ENCODE measurements around the gene SOX10. TPM values are rescaled to one million over a fixed set of nuclear protein-coding genes. Genes with fewer than 3 reads are reported as not detected.
"Not testable (repeated sequence)": the region's sequence is repeated elsewhere in the genome, so short reads cannot be mapped to it uniquely, and the experiment has no call there.

The SOX10 gene
- total RNA-seq, 1 experiment from 2014 or later = not detected

DNA sequence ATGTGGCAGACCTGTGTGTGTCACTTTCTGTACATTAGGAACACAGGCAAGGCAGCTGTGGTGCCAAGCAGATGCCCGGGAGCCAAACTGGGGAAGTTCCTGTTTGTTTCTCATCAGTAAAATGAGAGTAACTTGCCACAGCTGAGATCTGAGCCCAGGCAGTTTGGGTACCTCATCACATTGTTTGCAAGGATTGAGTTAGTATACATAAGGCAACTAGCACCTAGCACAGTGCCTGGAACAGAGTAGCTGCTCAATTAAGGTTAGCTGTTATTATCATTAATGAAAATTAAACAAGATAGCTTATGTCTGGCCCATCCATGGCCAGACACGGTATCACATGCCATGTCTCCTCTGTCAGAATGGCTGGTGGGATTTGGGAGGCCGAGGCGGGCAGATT lies 7.8 kb downstream of the SOX10 start:
- intact Hi-C loops (cut with micrococcal nuclease) = no loop called here
- H3K4me2 ChIP-seq (ENCODE audit: low read length) = no peak overlapping the region
- H3K9me2 ChIP-seq (ENCODE audit: insufficient read depth) = no peaks in the 10 kb centered on the region
- H3K4me1 ChIP-seq (ENCODE audit: control insufficient read depth in 1 of 2, insufficient read depth in 2 of 2, low read length in 2 of 2) = no peaks in the 10 kb centered on the region
- no peaks in the 10 kb centered on the region for H3K9me3 ChIP-seq (ENCODE audit: control insufficient read depth in 1 of 2, insufficient read depth in 1 of 2, low read depth in 1 of 2, low read length in 2 of 2)
- H2AFZ ChIP-seq (ENCODE audit: low read depth, low read length, poor library complexity, severe bottlenecking) = no peak overlapping the region
- ATAC-seq (no peak), DNase-seq (ENCODE audit: low read depth, low spot score) (no peak)
- no peaks in the 10 kb centered on the region for H4K20me1 ChIP-seq (ENCODE audit: insufficient read depth)
- no peak overlapping the region for H3K4me3 ChIP-seq (replicated peaks in 1 of 2; ENCODE audit: low read depth in 1 of 2, low read length in 2 of 2)
- ChIA-PET CTCF (no interaction called here), POLR2A (no interaction called here), RAD21 (ENCODE audit: low non-redundant PET in 1 of 2, low total read pairs in 2 of 2, uncharacterized antibody in 2 of 2, unreplicated experiment in 2 of 2) (no interaction called here)
- no peak overlapping the region for H3K27ac ChIP-seq (ENCODE audit: low read depth, low read length)
- TF ChIP-seq EZH2phosphoT487 (IDR thresholded peaks at IDR 0.05; ENCODE audit: borderline replicate concordance) (no peak), ZNF274 (IDR thresholded peaks at IDR 0.05; ENCODE audit: low read depth, low read length) (no peak), CBX3 (IDR thresholded peaks at IDR 0.05; ENCODE audit: low read depth) (no peak), ELF1 (IDR thresholded peaks at IDR 0.05; ENCODE audit: borderline replicate concordance, low read depth) (no peak), POLR2AphosphoS5 (IDR thresholded peaks at IDR 0.05; ENCODE audit: low read depth, low read length) (no peak), RAD21 (IDR thresholded peaks at IDR 0.05; ENCODE audit: low read depth) (no peak), CEBPB (IDR thresholded peaks at IDR 0.05; ENCODE audit: low read depth) (no peak), FOSL1 (IDR thresholded peaks at IDR 0.05; ENCODE audit: low read depth) (no peak), TCF7L2 (IDR thresholded peaks at IDR 0.05; ENCODE audit: borderline replicate concordance, extremely low read depth, insufficient read depth, insufficient read length) (no peak)
- no peak overlapping the region for H3K9ac ChIP-seq (ENCODE audit: low read length)
- BruUV-seq (replicated peaks) = no TSS peak
- H3K79me2 ChIP-seq (ENCODE audit: insufficient read depth, low read length) = no peaks in the 10 kb centered on the region
- H3K36me3 ChIP-seq (ENCODE audit: control insufficient read depth in 1 of 2, insufficient read depth in 2 of 2, low read length in 2 of 2) = no peaks in the 10 kb centered on the region
- no peaks in the 10 kb centered on the region for H3K27me3 ChIP-seq (ENCODE audit: insufficient read depth, low read length)

- H3K27me3 ChIP-seq (ENCODE audit: insufficient read depth, low read length); H3K9ac ChIP-seq (ENCODE audit: low read length); intact Hi-C loops (cut with micrococcal nuclease); RAD21 ChIA-PET (ENCODE audit: low non-redundant PET in 1 of 2, low total read pairs in 2 of 2, uncharacterized antibody in 2 of 2, unreplicated experiment in 2 of 2); H3K79me2 ChIP-seq (ENCODE audit: insufficient read depth, low read length); H3K4me2 ChIP-seq (ENCODE audit: low read length); H3K4me1 ChIP-seq (ENCODE audit: control insufficient read depth in 1 of 2, insufficient read depth in 2 of 2, low read length in 2 of 2); POLR2A ChIA-PET; H3K4me3 ChIP-seq (replicated peaks in 1 of 2; ENCODE audit: low read depth in 1 of 2, low read length in 2 of 2); CTCF ChIA-PET; H4K20me1 ChIP-seq (ENCODE audit: insufficient read depth); H3K9me2 ChIP-seq (ENCODE audit: insufficient read depth); H3K27ac ChIP-seq (ENCODE audit: low read depth, low read length); ATAC-seq; H2AFZ ChIP-seq (ENCODE audit: low read depth, low read length, poor library complexity, severe bottlenecking); BruUV-seq (replicated peaks); H3K9me3 ChIP-seq (ENCODE audit: control insufficient read depth in 1 of 2, insufficient read depth in 1 of 2, low read depth in 1 of 2, low read length in 2 of 2); DNase-seq (ENCODE audit: low read depth, low spot score); H3K36me3 ChIP-seq (ENCODE audit: control insufficient read depth in 1 of 2, insufficient read depth in 2 of 2, low read length in 2 of 2): not testable (repeated sequence)
Observed at GRCh38 chr22:37976022-37976421, 8.3 kb downstream of the SOX10 start.
